T-helper 1 cell treated with Interleukin-12 subunit alpha and Interleukin-12 subunit beta and Interleukin-4 antibody, amounts not matched to agents 30 μg/mL and 1 μg/mL, for 36 hours (primary cell): ENCODE data around the gene ICA1.

Experiments used
- H3K27ac Mint-ChIP-seq: one replicate; pipeline ENCODE4 v1.8.0; 2021; ENCODE audit warnings: mild to moderate bottlenecking, mixed read lengths
- H3K27me3 Mint-ChIP-seq: one replicate; pipeline ENCODE4 v1.8.0; 2021; ENCODE audit warnings: low read depth, mixed read lengths
- H3K36me3 Mint-ChIP-seq: one replicate; pipeline ENCODE4 v1.8.0; 2021; ENCODE audit warnings: low read depth, mixed read lengths
- H3K4me1 Mint-ChIP-seq: one replicate; pipeline ENCODE4 v1.8.0; 2021; ENCODE audit warnings: low read depth, mixed read lengths
- H3K4me3 Mint-ChIP-seq: one replicate; pipeline ENCODE4 v1.8.0; 2021; ENCODE audit warnings: mild to moderate bottlenecking, moderate library complexity, mixed read lengths
- H3K9me3 Mint-ChIP-seq: one replicate; pipeline ENCODE4 v1.8.0; 2021; ENCODE audit warnings: mixed read lengths

Gene ICA1

GRCh38 chr7:8155836-8156235 is 106.1 kb downstream of the ICA1 start:
- Mint-ChIP-seq H3K27ac (no peak overlapping the region), H3K4me3 (no peak overlapping the region), H3K36me3 (peaks cover 8% of the 10 kb centered on the region), H3K27me3 (peaks cover 9% of the 10 kb centered on the region), H3K9me3 (peaks cover 17% of the 10 kb centered on the region), H3K4me1 (peaks cover 2% of the 10 kb centered on the region)

DNA sequence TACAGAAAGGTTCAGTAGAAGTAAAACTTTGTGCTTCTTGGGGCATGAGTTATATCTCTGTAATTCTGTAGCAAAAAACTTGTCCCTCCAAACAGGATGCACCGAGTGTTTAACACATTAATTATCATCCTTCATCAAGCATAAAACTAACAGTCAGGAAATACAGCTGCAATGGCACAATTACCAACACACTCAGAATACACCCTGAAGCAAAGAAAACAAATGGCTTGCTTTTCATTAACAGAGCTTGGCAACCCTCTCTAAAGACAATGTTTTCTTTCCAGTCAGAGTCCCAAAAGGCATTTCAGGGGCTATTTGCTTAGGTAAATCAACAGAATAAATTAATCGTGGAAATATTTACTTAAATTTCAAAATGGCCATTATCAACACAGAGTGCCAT is 107.7 kb downstream of the ICA1 start:
- peaks cover 17% of the 10 kb centered on the region for H3K9me3 Mint-ChIP-seq
- no peak overlapping the region for H3K4me3 Mint-ChIP-seq
- H3K27ac Mint-ChIP-seq, result no peak overlapping the region
- H3K4me1 Mint-ChIP-seq, result peaks cover 5% of the 10 kb centered on the region
- peaks cover 9% of the 10 kb centered on the region for H3K27me3 Mint-ChIP-seq
- peaks cover 8% of the 10 kb centered on the region for H3K36me3 Mint-ChIP-seq

DNA sequence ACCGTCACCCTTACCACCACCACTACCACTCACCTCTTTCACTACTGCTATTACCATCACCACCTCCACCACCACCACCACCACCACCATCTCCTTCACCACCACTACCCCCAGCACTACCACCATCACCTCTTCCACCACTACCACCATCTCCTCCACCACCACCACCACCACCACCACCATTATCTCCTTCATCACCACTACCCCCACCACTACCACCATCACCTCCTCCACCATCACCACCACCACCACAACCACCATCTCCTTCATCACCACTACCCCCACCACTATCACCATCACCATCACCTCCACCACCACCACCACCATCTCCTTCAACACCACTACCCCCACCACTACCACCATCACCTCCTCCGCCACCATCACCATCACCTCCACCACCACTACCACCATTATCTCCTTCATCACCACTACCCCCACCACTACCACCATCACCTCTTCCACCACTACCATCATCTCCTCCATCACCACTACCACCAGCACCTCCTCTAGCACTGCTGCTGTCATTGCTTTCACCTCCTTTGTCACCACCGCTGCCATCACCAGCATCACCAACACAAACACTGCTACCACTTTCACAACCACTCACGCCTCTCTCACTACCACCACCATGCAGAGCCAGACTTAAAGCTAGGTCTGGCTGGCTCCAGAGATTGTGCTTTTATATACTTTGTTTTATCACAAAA is 109.3 kb downstream of the ICA1 start:
- Mint-ChIP-seq H3K9me3 (peaks cover 17% of the 10 kb centered on the region), H3K4me3 (no peak overlapping the region), H3K27ac (peak overlapping the region; percentile 52), H3K36me3 (peaks cover 8% of the 10 kb centered on the region), H3K27me3 (peaks cover 9% of the 10 kb centered on the region), H3K4me1 (peaks cover 11% of the 10 kb centered on the region)

GRCh38 chr7:8151161-8151725 is 110.7 kb downstream of the ICA1 start:
- Mint-ChIP-seq H3K4me3 (no peak overlapping the region), H3K27ac (no peak overlapping the region), H3K9me3 (peaks cover 17% of the 10 kb centered on the region), H3K27me3 (peaks cover 5% of the 10 kb centered on the region), H3K36me3 (peaks cover 8% of the 10 kb centered on the region), H3K4me1 (peaks cover 11% of the 10 kb centered on the region)

- peaks cover 12% of the 10 kb centered on the region for H3K4me1 Mint-ChIP-seq
- peaks cover 8% of the 10 kb centered on the region for H3K36me3 Mint-ChIP-seq
- H3K27ac Mint-ChIP-seq, result no peak overlapping the region
- H3K4me3 Mint-ChIP-seq, result no peak overlapping the region
- peaks cover 17% of the 10 kb centered on the region for H3K9me3 Mint-ChIP-seq
- no peaks in the 10 kb centered on the region for H3K27me3 Mint-ChIP-seq
These were observed 112.7 kb downstream of the ICA1 start for GRCh38 chr7:8149222-8149621.

DNA sequence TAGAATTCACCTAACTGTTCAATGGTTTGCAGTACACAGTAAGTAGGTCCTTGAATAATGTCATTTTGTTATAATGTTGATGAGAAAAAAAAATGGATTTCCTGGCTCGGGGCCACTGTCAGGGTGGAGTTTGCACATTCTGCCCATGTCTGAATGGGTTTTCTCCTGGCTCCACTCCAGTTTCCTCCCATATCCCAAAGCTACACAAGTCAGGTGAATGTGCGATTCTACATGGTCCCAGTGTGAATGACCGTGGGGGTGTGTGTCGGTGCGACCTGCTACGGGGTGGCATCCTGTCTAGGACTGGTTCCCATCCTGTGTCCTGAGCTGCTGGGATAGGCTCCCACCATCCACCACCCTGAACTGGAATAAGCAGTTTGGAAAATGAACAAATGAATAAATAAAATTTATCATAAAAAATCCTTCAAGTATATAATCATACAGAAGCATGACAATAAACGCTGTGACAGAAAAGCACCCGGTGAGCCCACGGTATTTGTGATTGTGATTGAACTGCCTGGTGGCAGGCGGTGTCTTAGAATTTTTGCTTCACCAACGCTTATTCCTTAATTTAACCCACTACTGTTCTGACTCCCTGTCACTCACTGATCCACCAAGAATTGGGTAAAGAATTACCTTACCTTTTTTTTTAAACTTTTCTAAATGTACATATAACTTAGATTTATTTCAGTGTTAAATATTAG is 114.1 kb downstream of the ICA1 start:
- no peak overlapping the region for H3K27ac Mint-ChIP-seq
- H3K36me3 Mint-ChIP-seq, result peaks cover 6% of the 10 kb centered on the region
- H3K9me3 Mint-ChIP-seq, result peaks cover 13% of the 10 kb centered on the region
- H3K27me3 Mint-ChIP-seq, result no peaks in the 10 kb centered on the region
- no peak overlapping the region for H3K4me3 Mint-ChIP-seq
- peaks cover 20% of the 10 kb centered on the region for H3K4me1 Mint-ChIP-seq

GRCh38 chr7:8146788-8147413 is 115.1 kb downstream of the ICA1 start:
- Mint-ChIP-seq H3K36me3 (peaks cover 3% of the 10 kb centered on the region), H3K9me3 (peaks cover 5% of the 10 kb centered on the region), H3K4me3 (no peak overlapping the region), H3K4me1 (peaks cover 19% of the 10 kb centered on the region), H3K27me3 (no peaks in the 10 kb centered on the region), H3K27ac (no peak overlapping the region)

DNA sequence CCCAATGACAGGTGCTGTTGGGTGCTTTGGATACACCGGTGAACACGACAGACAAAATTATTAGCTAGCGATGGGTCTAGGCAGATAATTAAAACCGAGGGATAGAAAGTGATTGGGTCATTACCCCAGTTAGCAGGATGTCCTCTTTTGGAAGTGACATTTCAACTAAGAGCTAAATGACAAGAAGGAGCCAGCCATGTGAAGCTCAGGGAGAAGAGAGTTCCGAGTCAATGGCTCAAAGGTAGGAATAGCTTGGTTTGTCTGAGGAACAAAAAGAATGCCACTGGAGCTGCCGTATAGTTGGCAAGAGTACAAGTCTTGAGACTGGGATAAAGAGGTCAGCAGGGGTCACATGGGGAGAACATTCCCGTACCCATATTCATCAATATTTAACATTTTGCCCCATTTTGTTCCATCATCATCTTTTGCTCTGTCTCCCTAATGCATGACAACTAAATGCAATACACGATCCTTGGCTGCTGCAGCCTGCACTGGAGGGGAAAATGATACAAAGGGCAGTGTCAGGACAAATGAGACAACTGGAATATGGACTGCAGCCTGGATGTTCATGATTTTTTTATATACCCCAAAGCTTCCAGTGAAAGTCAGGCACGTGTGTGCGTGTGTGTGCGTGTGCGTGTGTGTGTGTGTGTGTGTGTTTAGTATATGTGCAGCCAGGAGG is 115.7 kb downstream of the ICA1 start:
- H3K4me3 Mint-ChIP-seq, result no peak overlapping the region
- no peaks in the 10 kb centered on the region for H3K27me3 Mint-ChIP-seq
- no peaks in the 10 kb centered on the region for H3K9me3 Mint-ChIP-seq
- no peak overlapping the region for H3K27ac Mint-ChIP-seq
- peaks cover 19% of the 10 kb centered on the region for H3K4me1 Mint-ChIP-seq
- no peaks in the 10 kb centered on the region for H3K36me3 Mint-ChIP-seq

- Mint-ChIP-seq H3K36me3 (no peaks in the 10 kb centered on the region), H3K4me3 (no peak overlapping the region), H3K27me3 (no peaks in the 10 kb centered on the region), H3K4me1 (peaks cover 20% of the 10 kb centered on the region), H3K9me3 (no peaks in the 10 kb centered on the region), H3K27ac (no peak overlapping the region)
These were observed 117.1 kb downstream of the ICA1 start for GRCh38 chr7:8144856-8145255.

GRCh38 chr7:8143151-8143874 is 118.7 kb downstream of the ICA1 start:
- no peak overlapping the region for H3K27ac Mint-ChIP-seq
- H3K27me3 Mint-ChIP-seq, result no peaks in the 10 kb centered on the region
- H3K9me3 Mint-ChIP-seq, result no peaks in the 10 kb centered on the region
- H3K4me1 Mint-ChIP-seq, result peaks cover 11% of the 10 kb centered on the region
- H3K4me3 Mint-ChIP-seq, result no peak overlapping the region
- no peaks in the 10 kb centered on the region for H3K36me3 Mint-ChIP-seq

DNA sequence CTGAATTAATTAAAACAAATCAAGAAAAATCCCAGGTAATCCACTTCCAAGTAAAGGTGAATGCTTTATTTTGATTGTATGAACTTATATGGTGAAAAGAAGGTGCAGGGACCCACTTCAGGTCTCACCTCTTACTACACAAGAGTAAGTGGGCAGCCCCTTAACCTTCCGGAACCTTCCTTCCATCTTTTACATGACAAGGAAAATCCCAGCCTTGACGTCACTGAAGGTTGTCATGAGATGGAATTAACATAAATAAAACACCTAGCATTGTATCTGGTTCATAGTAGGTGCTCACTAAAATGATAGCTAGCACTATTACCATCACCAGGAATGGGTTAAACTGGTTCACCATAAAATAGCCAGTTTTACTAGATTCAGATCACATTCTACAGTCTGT is 119.5 kb downstream of the ICA1 start:
- Mint-ChIP-seq H3K4me1 (peaks cover 11% of the 10 kb centered on the region), H3K4me3 (no peak overlapping the region), H3K27ac (no peak overlapping the region), H3K9me3 (no peaks in the 10 kb centered on the region), H3K27me3 (no peaks in the 10 kb centered on the region), H3K36me3 (no peaks in the 10 kb centered on the region)

GRCh38 chr7:8141070-8141469 is 120.9 kb downstream of the ICA1 start:
- H3K27me3 Mint-ChIP-seq, result no peaks in the 10 kb centered on the region
- H3K27ac Mint-ChIP-seq, result no peak overlapping the region
- no peaks in the 10 kb centered on the region for H3K36me3 Mint-ChIP-seq
- peaks cover 11% of the 10 kb centered on the region for H3K4me1 Mint-ChIP-seq
- no peak overlapping the region for H3K4me3 Mint-ChIP-seq
- no peaks in the 10 kb centered on the region for H3K9me3 Mint-ChIP-seq

- no peak overlapping the region for H3K27ac Mint-ChIP-seq
- no peak overlapping the region for H3K4me3 Mint-ChIP-seq
- peaks cover 38% of the 10 kb centered on the region for H3K4me1 Mint-ChIP-seq
- peaks cover 1% of the 10 kb centered on the region for H3K36me3 Mint-ChIP-seq
- no peaks in the 10 kb centered on the region for H3K9me3 Mint-ChIP-seq
- H3K27me3 Mint-ChIP-seq, result no peaks in the 10 kb centered on the region
These were observed 125.8 kb downstream of the ICA1 start for GRCh38 chr7:8136051-8136730.
